BLaER1 (cell line): Measurements from ENCODE around the gene NTHL1.

ENCODE experiments used
- H3K27ac ChIP-seq: shearing (Covaris generic); formaldehyde crosslinking; 2 replicates; pipeline ENCODE4 v1.8.1; 2022
- H3K27me3 ChIP-seq: shearing (Covaris generic); formaldehyde crosslinking; 2 replicates; pipeline ENCODE4 v1.8.1; 2022
- H3K36me3 ChIP-seq: shearing (Covaris generic); formaldehyde crosslinking; 2 replicates; pipeline ENCODE4 v1.8.1; 2022
- H3K4me1 ChIP-seq: shearing (Covaris generic); formaldehyde crosslinking; 2 replicates; pipeline ENCODE4 v1.8.1; 2022
- H3K4me2 ChIP-seq: shearing (Covaris generic); formaldehyde crosslinking; 2 replicates; pipeline ENCODE4 v1.8.1; 2022
- H3K4me3 ChIP-seq: shearing (Covaris generic); formaldehyde crosslinking; 2 replicates; pipeline ENCODE4 v1.8.1; 2022
- H3K9ac ChIP-seq: shearing (Covaris generic); formaldehyde crosslinking; 2 replicates; pipeline ENCODE4 v1.8.1; 2022
- H3K9me3 ChIP-seq: shearing (Covaris generic); formaldehyde crosslinking; 2 replicates; pipeline ENCODE4 v1.8.1; 2022
- H4K20me1 ChIP-seq: shearing (Covaris generic); formaldehyde crosslinking; 2 replicates; pipeline ENCODE4 v1.8.1; 2022
- Cebpa-rat ChIP-seq: shearing (Covaris generic); IDR thresholded peaks from 2 replicates; pipeline ENCODE4 v1.8.1; 2022

The NTHL1 gene

GRCh38 chr16:2057438-2057837, 9.8 kb upstream of the NTHL1 start:
- H3K4me1 ChIP-seq, result peaks cover 79% of the 10 kb centered on the region
- peaks cover 52% of the 10 kb centered on the region for H4K20me1 ChIP-seq
- H3K4me2 ChIP-seq, result peak overlapping the region; percentile 69
- H3K9me3 ChIP-seq, result no peaks in the 10 kb centered on the region
- peak overlapping the region; percentile 38; the same call in 1 of the 2 replicates for H3K27ac ChIP-seq
- H3K4me3 ChIP-seq, result no peak overlapping the region
- peaks cover 62% of the 10 kb centered on the region for H3K36me3 ChIP-seq
- H3K27me3 ChIP-seq, result no peaks in the 10 kb centered on the region
- no peak for TF ChIP-seq Cebpa-rat
- H3K9ac ChIP-seq, result no peak overlapping the region; the same call in 1 of the 2 replicates

GRCh38 chr16:2056681-2057407, 9.2 kb upstream of the NTHL1 start:
- Histone ChIP-seq H3K27ac (peak overlapping the region; percentile 32; the same call in 1 of the 2 replicates), H3K9ac (peak overlapping the region; percentile 15; the same call in 1 of the 2 replicates)

DNA sequence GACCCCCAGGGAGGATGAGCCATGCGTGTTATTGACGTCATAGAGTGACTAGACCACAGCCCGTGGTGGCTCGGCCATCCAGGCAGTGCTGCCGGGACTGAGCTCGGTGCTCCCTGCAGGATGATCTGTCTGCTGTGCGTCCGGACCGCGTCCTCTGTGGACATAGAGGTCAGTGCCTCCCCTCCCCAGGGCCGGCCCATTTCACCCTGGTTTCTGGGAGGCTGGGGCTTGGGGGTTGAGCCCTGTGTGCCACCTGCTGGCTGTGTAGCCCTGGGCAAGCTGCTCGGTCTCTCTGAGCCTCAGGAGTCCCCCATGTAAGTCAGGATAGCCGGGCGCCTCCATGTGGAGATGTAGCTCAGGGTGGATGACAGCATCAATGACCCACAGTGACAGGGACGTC, 8.4 kb upstream of the NTHL1 start:
- Histone ChIP-seq H3K36me3 (peaks cover 63% of the 10 kb centered on the region), H3K9me3 (no peaks in the 10 kb centered on the region), H3K27ac (0 out of 2 replicates have a peak overlapping the region, but pooled peaks have one; percentile 32), H3K9ac (no peak overlapping the region), H3K4me3 (no peak overlapping the region), H4K20me1 (peaks cover 39% of the 10 kb centered on the region), H3K4me2 (peak overlapping the region; percentile 69), H3K27me3 (no peaks in the 10 kb centered on the region), H3K4me1 (peaks cover 65% of the 10 kb centered on the region)
- TF ChIP-seq Cebpa-rat, result no peak

More at GRCh38 chr16:2056681-2057407, 9.2 kb upstream of the NTHL1 start:
- no peaks in the 10 kb centered on the region for H3K9me3 ChIP-seq
- H3K27me3 ChIP-seq, result no peaks in the 10 kb centered on the region
- peaks cover 62% of the 10 kb centered on the region for H3K36me3 ChIP-seq
- H3K4me3 ChIP-seq, result no peak overlapping the region
- TF ChIP-seq Cebpa-rat, result no peak
- peak overlapping the region; percentile 69 for H3K4me2 ChIP-seq
- peaks cover 46% of the 10 kb centered on the region for H4K20me1 ChIP-seq
- H3K4me1 ChIP-seq, result peaks cover 73% of the 10 kb centered on the region

GRCh38 chr16:2054543-2055245, 7.1 kb upstream of the NTHL1 start:
- no peak for TF ChIP-seq Cebpa-rat
- Histone ChIP-seq H3K4me1 (peaks cover 51% of the 10 kb centered on the region), H4K20me1 (peaks cover 28% of the 10 kb centered on the region), H3K27ac (no peak overlapping the region), H3K4me2 (no peak overlapping the region), H3K9me3 (no peaks in the 10 kb centered on the region), H3K36me3 (peaks cover 65% of the 10 kb centered on the region), H3K27me3 (no peaks in the 10 kb centered on the region), H3K9ac (no peak overlapping the region), H3K4me3 (no peak overlapping the region)

GRCh38 chr16:2053897-2054296, 6.3 kb upstream of the NTHL1 start:
- Histone ChIP-seq H3K27me3 (no peaks in the 10 kb centered on the region), H3K4me1 (peaks cover 48% of the 10 kb centered on the region)

GRCh38 chr16:2053211-2053610, 5.6 kb upstream of the NTHL1 start:
- Histone ChIP-seq H3K9me3 (no peaks in the 10 kb centered on the region), H4K20me1 (peaks cover 31% of the 10 kb centered on the region), H3K4me3 (no peak overlapping the region), H3K36me3 (peaks cover 65% of the 10 kb centered on the region), H3K27me3 (no peaks in the 10 kb centered on the region), H3K4me1 (peaks cover 48% of the 10 kb centered on the region), H3K9ac (no peak overlapping the region; the same call in 1 of the 2 replicates), H3K4me2 (no peak overlapping the region), H3K27ac (no peak overlapping the region)
- TF ChIP-seq Cebpa-rat, result no peak

More at GRCh38 chr16:2053897-2054296, 6.3 kb upstream of the NTHL1 start:
- Histone ChIP-seq H4K20me1 (peaks cover 30% of the 10 kb centered on the region), H3K27ac (no peak overlapping the region), H3K9me3 (no peaks in the 10 kb centered on the region), H3K4me2 (no peak overlapping the region), H3K36me3 (peaks cover 65% of the 10 kb centered on the region), H3K9ac (no peak overlapping the region; the same call in 1 of the 2 replicates), H3K4me3 (no peak overlapping the region)
- no peak for TF ChIP-seq Cebpa-rat

- H3K9me3 ChIP-seq, result no peaks in the 10 kb centered on the region
- H3K4me1 ChIP-seq, result peaks cover 51% of the 10 kb centered on the region
- H3K27me3 ChIP-seq, result no peaks in the 10 kb centered on the region
- peak overlapping the region; percentile 87 for H3K4me2 ChIP-seq
- peak overlapping the region; percentile 68 for H3K27ac ChIP-seq
- peak overlapping the region; percentile 86 for H3K4me3 ChIP-seq
- H4K20me1 ChIP-seq, result 0 out of 2 replicates have a peak, but pooled peaks cover 12% of the 10 kb centered on the region
- peak overlapping the region; percentile 81 for H3K9ac ChIP-seq
- H3K36me3 ChIP-seq, result peaks cover 40% of the 10 kb centered on the region
- no peak for TF ChIP-seq Cebpa-rat
Measured at GRCh38 chr16:2048116-2048543, 496 bp upstream of the NTHL1 start.

DNA sequence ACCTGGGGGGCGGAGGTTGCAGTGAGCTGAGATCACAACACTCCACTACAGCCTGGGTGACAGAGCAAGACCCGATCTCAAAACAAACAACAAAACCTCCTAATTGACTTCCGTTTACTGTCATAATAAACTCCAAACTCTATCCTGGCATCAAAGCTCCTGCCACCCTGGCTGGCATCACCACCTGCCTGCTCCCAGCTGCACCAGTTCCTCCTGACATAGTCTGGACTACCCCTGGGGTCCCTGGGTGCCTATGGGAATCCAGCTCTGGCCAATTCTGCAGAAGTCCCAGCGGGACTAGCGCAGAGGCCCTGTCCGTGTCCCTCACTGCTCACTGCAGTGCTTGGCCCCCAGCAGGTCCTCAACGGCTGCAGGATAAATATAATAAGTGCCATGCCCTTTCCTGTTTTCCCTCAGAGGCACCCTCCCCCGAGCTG, 723 bp downstream of the NTHL1 start:
- Histone ChIP-seq H3K4me3 (peak overlapping the region; percentile 86), H3K27me3 (no peaks in the 10 kb centered on the region), H3K4me1 (peaks cover 61% of the 10 kb centered on the region), H3K36me3 (peaks cover 28% of the 10 kb centered on the region), H3K9ac (peak overlapping the region; percentile 81), H3K27ac (peak overlapping the region; percentile 68), H3K4me2 (peak overlapping the region; percentile 99), H4K20me1 (0 out of 2 replicates have a peak, but pooled peaks cover 12% of the 10 kb centered on the region), H3K9me3 (no peaks in the 10 kb centered on the region)
- no peak for TF ChIP-seq Cebpa-rat

DNA sequence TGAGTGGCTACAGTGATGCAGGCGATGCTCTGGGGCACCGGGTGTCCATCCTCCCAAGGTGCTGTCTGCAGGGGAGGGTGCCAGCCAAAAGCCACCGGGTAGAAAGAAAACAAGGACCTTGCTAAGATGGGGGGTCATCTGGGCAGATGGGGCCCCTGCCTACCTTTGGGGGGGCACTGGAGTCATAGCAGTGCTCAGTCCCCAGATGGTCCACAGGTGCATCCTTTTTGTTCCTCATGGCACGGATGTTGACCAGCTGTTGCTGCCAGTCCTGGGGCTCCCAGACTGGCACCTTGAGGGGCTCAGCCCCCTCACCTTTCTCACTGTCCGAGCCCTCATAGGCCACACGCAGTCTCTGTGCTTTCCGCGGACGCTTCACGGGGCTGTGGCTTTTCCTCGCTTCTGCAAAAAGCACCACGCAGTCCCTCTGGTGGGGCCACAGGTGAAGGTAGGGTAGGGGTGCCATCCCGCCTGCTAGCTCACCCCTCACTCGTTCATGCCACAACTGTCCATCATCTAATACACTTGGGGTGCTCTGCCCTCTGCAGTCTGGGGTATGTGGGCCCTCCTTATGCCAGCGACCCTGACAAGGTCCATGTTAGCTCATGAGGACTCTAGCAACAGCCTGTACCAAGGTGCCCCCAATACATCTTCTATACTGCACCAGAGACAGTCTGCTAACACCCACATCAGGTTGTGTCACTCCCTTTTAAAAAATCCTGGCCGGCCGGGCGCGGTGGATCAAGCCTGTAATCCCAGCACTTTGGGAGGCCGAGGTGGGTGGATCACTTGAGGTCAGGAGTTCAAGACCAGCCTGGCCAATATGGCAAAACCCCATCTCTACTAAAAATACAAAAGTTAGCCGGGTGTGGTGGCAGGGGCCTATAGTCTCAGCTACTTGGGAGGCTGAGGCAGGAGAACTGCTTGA, 1.4 kb downstream of the NTHL1 start:
- no peaks in the 10 kb centered on the region for H3K27me3 ChIP-seq
- H3K9ac ChIP-seq, result peak overlapping the region; percentile 81
- peak overlapping the region; percentile 99 for H3K4me2 ChIP-seq
- H3K4me3 ChIP-seq, result peak overlapping the region; percentile 86
- peaks cover 68% of the 10 kb centered on the region for H3K4me1 ChIP-seq
- H3K36me3 ChIP-seq, result peaks cover 21% of the 10 kb centered on the region
- no peaks in the 10 kb centered on the region for H3K9me3 ChIP-seq
- H3K27ac ChIP-seq, result peak overlapping the region; percentile 68
- no peak for TF ChIP-seq Cebpa-rat
- 0 out of 2 replicates have a peak, but pooled peaks cover 12% of the 10 kb centered on the region for H4K20me1 ChIP-seq
